OCI-LY7 (cell line): ENCODE data around the gene OPCML. TPM values are rescaled to one million over a fixed set of nuclear protein-coding genes. Genes with fewer than 3 reads are reported as not detected.

Experiments used
- BruUV-seq: library from RNA; stranded (reverse); fragments of 400-500 nt; replicated peaks from 2 replicates; lab custom pipeline; 2021; lab: Mats Ljungman, UMichigan
- CTCF ChIA-PET: fragments of 300-600 bp; sonication (Branson Sonifier 250); formaldehyde crosslinking; loops from one replicate; lab custom pipeline; 2022; ENCODE audit warnings: antibody characterized with exemption; ENCODE audit not compliant: unreplicated experiment; lab: Charles Lee
- POLR2A ChIA-PET: fragments of 300-600 bp; sonication (Branson Sonifier 250); formaldehyde crosslinking; loops from one replicate; lab custom pipeline; 2022; ENCODE audit warnings: antibody characterized with exemption; lab: Charles Lee
- DNase-seq: peaks from one replicate; pipeline ENCODE4 v3.0.0-alpha.2; 2015; ENCODE audit warnings: low spot score
- H2AFZ ChIP-seq: fragments of 200-600 bp; sonication (generic), shearing (Covaris generic); 2 replicates; pipeline ENCODE4 v1.6.1; 2014; ENCODE audit warnings: mild to moderate bottlenecking, antibody characterized with exemption, low read length, moderate library complexity
- H3K27ac ChIP-seq: fragments of 200-600 bp; sonication (generic); 2 replicates; pipeline ENCODE4 v1.5.1; 2014; ENCODE audit warnings: mixed run types, low read depth, mild to moderate bottlenecking, moderate library complexity, low read length, inconsistent platforms; ENCODE audit not compliant: poor library complexity, severe bottlenecking
- H3K36me3 ChIP-seq: fragments of 200-600 bp; sonication (generic); 2 replicates; pipeline ENCODE4 v1.6.1; 2014; ENCODE audit warnings: mild to moderate bottlenecking, antibody characterized with exemption, low read length, moderate library complexity, mixed read lengths; ENCODE audit not compliant: insufficient read depth
- H3K4me1 ChIP-seq: fragments of 200-600 bp; sonication (generic); 2 replicates; pipeline ENCODE4 v1.5.1; 2014; ENCODE audit warnings: mild to moderate bottlenecking, low read length; ENCODE audit not compliant: insufficient read depth, poor library complexity, severe bottlenecking
- H3K4me2 ChIP-seq: fragments of 200-600 bp; sonication (generic); 2 replicates; pipeline ENCODE4 v1.6.1; 2014; ENCODE audit warnings: mild to moderate bottlenecking, low read length
- H3K4me3 ChIP-seq: fragments of 200-600 bp; sonication (generic); 2 replicates; pipeline ENCODE4 v1.5.1; 2014; ENCODE audit warnings: mild to moderate bottlenecking, low read depth, low read length; ENCODE audit not compliant: poor library complexity, severe bottlenecking
- H3K79me2 ChIP-seq: fragments of 200-600 bp; sonication (generic); 2 replicates; pipeline ENCODE4 v1.6.1; 2016; ENCODE audit warnings: low read depth, mild to moderate bottlenecking, low read length, moderate library complexity, mixed read lengths; ENCODE audit not compliant: insufficient read depth
- H3K9me2 ChIP-seq: fragments of 200-600 bp; sonication (generic); 2 replicates; pipeline ENCODE4 v1.6.1; 2016; ENCODE audit warnings: mild to moderate bottlenecking, low read length, mixed read lengths; ENCODE audit not compliant: insufficient read depth
- H3K9me3 ChIP-seq: fragments of 200-600 bp; sonication (generic); 2 replicates; pipeline ENCODE4 v1.6.1; 2014; ENCODE audit warnings: mild to moderate bottlenecking, mixed run types, low read length, mixed read lengths
- H4K20me1 ChIP-seq: fragments of 200-600 bp; sonication (generic); 2 replicates; pipeline ENCODE4 v1.6.1; 2014; ENCODE audit warnings: mild to moderate bottlenecking, antibody characterized with exemption, low read length, moderate library complexity, mixed read lengths; ENCODE audit not compliant: insufficient read depth
- EZH2phosphoT487 ChIP-seq: fragments of 200-600 bp; sonication (generic); IDR thresholded peaks from 2 replicates; pipeline ENCODE4 v1.6.1; 2018; ENCODE audit warnings: low read depth, borderline replicate concordance, mild to moderate bottlenecking, mixed run types, antibody characterized with exemption, low read length, moderate library complexity, mixed read lengths
- intact Hi-C: fragments of 100-400 bp; cut with micrococcal nuclease; formaldehyde crosslinking; loops from one replicate; pipeline ENCODE4 v1.10.0; 2022; ENCODE audit not compliant: unreplicated experiment
- total RNA-seq, 2 experiments: library from RNA; depleted of rRNA in 1 of 2; stranded (reverse); fragments of >200 nt in 1 of 2; shearing (Covaris generic) in 1 of 2; gene quantifications; 2 replicates each; pipeline ENCODE4 v1.2.3, GENCODE V29; 2014 to 2022
- TF ChIP-seq, protein P1 (sequence below): fragments of 200-600 bp; sonication (generic); conservative IDR thresholded peaks from 2 replicates; pipeline ENCODE4 v1.5.1; 2014; ENCODE audit warnings: mild to moderate bottlenecking, antibody characterized with exemption, low read length, moderate library complexity, mixed read lengths

The OPCML gene
- total RNA-seq, 2 experiments from 2014 or later, result not detected

DNA sequence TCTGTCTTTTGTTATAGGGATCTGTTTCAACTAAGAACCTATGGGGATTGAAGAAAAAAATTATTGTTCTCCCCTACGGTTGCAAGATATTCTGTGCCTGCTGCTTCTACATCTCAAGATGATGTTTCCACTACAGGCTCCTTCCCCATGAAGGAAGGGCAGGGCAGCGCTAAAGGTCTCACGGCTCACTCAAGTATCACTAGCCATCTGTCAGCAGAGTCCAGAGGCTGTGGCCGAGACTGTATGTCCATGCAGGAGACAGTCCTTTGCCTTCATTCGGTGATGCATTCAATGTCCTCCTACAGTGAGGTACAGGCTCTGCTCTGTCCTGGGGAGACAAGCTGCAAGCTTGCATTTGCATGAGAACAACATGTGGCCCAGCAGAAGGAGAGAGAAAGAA, 518.0 kb downstream of the OPCML start:
- CTCF ChIA-PET, result no interaction called here
- Histone ChIP-seq H3K79me2 (no peaks in the 10 kb centered on the region), H2AFZ (no peak overlapping the region), H3K4me3 (no peak overlapping the region), H3K4me1 (no peaks in the 10 kb centered on the region), H3K9me3 (no peaks in the 10 kb centered on the region), H3K9me2 (no peaks in the 10 kb centered on the region), H3K4me2 (no peak overlapping the region), H4K20me1 (no peaks in the 10 kb centered on the region), H3K27ac (no peak overlapping the region), H3K36me3 (no peaks in the 10 kb centered on the region)
- no peak for DNase-seq
- BruUV-seq, result no TSS peak
- no peak for TF ChIP-seq EZH2phosphoT487
- TF ChIP-seq, protein P1, sequence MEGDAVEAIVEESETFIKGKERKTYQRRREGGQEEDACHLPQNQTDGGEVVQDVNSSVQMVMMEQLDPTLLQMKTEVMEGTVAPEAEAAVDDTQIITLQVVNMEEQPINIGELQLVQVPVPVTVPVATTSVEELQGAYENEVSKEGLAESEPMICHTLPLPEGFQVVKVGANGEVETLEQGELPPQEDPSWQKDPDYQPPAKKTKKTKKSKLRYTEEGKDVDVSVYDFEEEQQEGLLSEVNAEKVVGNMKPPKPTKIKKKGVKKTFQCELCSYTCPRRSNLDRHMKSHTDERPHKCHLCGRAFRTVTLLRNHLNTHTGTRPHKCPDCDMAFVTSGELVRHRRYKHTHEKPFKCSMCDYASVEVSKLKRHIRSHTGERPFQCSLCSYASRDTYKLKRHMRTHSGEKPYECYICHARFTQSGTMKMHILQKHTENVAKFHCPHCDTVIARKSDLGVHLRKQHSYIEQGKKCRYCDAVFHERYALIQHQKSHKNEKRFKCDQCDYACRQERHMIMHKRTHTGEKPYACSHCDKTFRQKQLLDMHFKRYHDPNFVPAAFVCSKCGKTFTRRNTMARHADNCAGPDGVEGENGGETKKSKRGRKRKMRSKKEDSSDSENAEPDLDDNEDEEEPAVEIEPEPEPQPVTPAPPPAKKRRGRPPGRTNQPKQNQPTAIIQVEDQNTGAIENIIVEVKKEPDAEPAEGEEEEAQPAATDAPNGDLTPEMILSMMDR, result no peak
- intact Hi-C loops, result no loop called here
- POLR2A ChIA-PET, result no interaction called here

DNA sequence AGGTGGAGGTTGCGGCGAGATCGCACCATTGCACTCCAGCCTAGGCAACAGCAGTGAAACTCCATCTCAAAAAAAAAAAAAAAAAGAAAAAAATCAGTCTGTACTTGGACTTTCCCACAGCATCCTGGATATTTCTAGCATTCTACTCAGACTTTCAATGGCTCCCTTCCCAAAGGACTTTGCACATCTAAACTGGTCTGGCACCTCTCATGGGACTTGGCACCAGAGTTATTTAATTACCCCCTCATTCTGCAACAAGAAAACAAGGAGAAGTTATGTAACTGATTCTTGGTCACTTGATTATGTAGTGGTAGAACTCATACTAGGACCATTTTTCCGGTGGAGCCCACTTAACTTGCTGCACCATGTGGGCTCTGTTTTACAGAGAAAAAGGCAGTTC, 519.5 kb downstream of the OPCML start:
- no peaks in the 10 kb centered on the region for H3K36me3 ChIP-seq
- no peaks in the 10 kb centered on the region for H3K79me2 ChIP-seq
- BruUV-seq, result no TSS peak
- intact Hi-C loops, result no loop called here
- H3K9me3 ChIP-seq, result no peaks in the 10 kb centered on the region
- POLR2A ChIA-PET, result no interaction called here
- H2AFZ ChIP-seq, result no peak overlapping the region
- H3K4me3 ChIP-seq, result no peak overlapping the region
- H3K4me2 ChIP-seq, result no peak overlapping the region
- H3K9me2 ChIP-seq, result no peaks in the 10 kb centered on the region
- no peaks in the 10 kb centered on the region for H3K4me1 ChIP-seq
- DNase-seq, result no peak
- CTCF ChIA-PET, result no interaction called here
- no peaks in the 10 kb centered on the region for H4K20me1 ChIP-seq
- TF ChIP-seq, protein P1, result no peak
- no peak for TF ChIP-seq EZH2phosphoT487
- H3K27ac ChIP-seq, result no peak overlapping the region

DNA sequence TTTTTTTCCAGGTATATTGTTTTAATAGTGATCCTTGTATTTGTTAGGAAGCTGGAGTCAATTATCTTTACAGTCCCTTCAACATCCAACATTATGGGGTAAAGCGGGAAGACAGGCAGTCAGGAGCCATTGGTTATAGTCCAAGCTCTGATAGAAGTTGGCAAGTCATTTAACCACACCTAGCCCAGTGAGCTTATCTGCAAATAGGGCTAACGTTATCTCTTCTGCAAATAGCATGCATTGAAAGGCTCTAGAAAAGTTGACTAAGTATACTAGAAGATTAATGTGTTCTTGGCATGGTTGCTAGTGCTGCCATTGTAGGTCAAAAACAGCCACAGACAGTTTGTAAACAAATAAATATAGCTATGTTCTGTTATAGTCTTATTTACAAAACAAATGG, 520.7 kb downstream of the OPCML start:
- Histone ChIP-seq H3K36me3 (no peaks in the 10 kb centered on the region), H3K9me2 (no peaks in the 10 kb centered on the region), H3K4me1 (no peaks in the 10 kb centered on the region), H3K27ac (no peak overlapping the region), H3K4me2 (no peak overlapping the region), H2AFZ (no peak overlapping the region), H3K9me3 (no peaks in the 10 kb centered on the region), H3K4me3 (no peak overlapping the region), H3K79me2 (no peaks in the 10 kb centered on the region), H4K20me1 (no peaks in the 10 kb centered on the region)
- ChIA-PET CTCF (no interaction called here), POLR2A (interaction anchor here (0.6 to 0.7 kb wide), 2 partner anchors 782 to 1356 kb away, joined by 3 read pairs; no protein-coding TSS in a partner anchor)
- BruUV-seq, result no TSS peak
- DNase-seq, result no peak
- intact Hi-C loops, result no loop called here
- TF ChIP-seq, protein P1, result no peak
- TF ChIP-seq EZH2phosphoT487, result no peak
